Measurements from ENCODE around the gene SLC4A4.

DNA sequence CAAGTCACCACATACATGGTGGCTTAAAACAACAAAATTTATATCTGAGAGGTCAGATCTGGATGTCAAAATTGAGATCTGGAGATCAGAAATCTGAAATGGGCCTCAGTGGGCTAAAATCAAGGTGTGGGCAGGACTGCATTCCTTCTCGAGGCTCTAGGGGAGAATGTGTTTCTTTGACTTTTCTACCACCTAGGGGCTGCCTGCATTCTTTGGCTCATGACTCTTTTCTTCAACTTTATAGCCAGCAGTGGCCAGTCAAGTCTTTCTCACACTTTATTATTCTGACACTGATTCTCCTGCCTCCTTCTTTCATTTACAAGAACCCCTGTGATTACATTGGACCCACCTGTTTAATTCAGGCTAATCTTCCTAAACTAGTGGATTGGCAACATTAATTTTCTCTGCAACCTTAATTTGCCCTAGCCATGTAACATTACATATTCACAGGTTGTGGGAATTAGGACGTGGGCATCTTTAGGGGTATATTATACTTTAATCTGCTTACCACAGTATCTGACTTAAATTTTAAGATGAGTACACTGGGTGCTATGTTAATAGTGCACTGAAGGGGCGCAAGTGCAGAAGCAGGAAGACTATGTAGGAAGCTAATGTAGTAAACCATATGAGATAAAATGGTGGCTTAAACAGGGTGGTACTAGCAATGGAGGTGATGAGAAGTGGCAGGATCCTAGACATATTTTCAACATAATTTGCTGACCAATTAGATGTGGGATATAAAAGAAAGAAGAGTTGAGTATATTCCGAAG, 188.0 kb downstream of the SLC4A4 start:
- TF ChIP-seq CTCF (IDR thresholded peaks at IDR 0.05) = no peak
- no peak for TF ChIP-seq POLR2A (IDR thresholded peaks at IDR 0.05)

All from vagina (tissue), 2 donors.